GM20000 (cell line): ENCODE results near the gene CAVIN2.

Experiments used
- DNase-seq: peaks from one replicate; pipeline ENCODE4 v3.0.0; 2012; ENCODE audit warnings: low spot score
- TF ChIP-seq, protein P1 (sequence below): IDR thresholded peaks from 2 replicates; pipeline ENCODE4 v1.5.1; 2012; ENCODE audit warnings: mild to moderate bottlenecking, control low read depth; ENCODE audit errors: extremely low read depth, missing control alignments

Gene CAVIN2

DNA sequence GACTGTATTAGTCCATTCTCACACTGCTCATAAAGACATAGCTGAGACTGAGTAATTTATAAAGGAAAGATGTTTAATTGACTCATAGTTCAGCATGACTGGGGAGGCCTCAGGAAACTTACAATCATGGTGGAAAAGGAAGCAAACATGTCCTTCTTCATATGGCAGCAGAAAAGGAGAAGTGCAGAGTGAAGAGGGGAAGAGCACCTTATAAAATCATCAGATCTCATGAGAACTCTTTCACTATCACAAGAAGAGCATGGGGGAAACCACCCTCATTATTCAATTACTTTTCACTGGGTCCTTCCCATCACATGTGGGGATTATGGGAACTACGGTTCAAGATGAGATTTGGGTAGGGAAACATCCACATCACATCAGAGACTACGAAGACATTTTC lies 43.0 kb upstream of the CAVIN2 start:
- DNase-seq = no peak
- TF ChIP-seq, protein P1, sequence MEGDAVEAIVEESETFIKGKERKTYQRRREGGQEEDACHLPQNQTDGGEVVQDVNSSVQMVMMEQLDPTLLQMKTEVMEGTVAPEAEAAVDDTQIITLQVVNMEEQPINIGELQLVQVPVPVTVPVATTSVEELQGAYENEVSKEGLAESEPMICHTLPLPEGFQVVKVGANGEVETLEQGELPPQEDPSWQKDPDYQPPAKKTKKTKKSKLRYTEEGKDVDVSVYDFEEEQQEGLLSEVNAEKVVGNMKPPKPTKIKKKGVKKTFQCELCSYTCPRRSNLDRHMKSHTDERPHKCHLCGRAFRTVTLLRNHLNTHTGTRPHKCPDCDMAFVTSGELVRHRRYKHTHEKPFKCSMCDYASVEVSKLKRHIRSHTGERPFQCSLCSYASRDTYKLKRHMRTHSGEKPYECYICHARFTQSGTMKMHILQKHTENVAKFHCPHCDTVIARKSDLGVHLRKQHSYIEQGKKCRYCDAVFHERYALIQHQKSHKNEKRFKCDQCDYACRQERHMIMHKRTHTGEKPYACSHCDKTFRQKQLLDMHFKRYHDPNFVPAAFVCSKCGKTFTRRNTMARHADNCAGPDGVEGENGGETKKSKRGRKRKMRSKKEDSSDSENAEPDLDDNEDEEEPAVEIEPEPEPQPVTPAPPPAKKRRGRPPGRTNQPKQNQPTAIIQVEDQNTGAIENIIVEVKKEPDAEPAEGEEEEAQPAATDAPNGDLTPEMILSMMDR = no peak

DNA sequence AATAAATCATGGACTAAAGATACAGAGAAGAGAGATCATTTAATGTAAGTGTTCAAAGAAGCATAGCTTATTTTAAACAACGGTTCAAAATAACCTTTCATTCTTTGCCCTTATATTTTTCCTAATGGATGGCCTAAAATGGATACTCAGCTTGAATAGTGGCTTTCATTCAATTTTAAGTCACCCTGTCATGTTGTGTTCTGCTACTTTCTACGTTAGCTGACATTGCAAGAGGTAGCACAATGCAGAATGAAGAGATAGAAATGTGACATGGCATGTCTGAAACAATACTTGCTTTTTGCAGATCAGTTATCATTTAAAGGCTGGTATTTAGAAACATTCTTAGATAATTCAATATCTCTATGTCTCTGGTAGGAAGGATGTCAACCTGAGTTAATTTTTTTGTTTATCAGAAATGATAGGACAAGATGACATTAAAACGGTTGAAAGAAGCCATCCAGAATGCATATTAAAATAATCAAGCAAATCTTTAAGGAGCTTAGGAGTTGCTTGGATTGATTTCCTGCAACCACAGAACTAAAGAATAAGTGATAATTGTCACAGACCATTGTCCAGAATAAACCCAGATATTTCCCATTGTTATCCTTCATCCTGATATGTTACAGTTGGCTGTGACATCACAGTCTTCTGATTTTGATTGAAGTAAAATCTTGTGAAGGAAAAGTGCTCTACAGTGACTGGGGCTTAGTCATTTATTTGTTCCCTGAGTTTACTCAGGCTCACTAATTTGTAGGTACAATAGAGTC lies 41.7 kb upstream of the CAVIN2 start:
- TF ChIP-seq, protein P1 = no peak
- no peak for DNase-seq

DNA sequence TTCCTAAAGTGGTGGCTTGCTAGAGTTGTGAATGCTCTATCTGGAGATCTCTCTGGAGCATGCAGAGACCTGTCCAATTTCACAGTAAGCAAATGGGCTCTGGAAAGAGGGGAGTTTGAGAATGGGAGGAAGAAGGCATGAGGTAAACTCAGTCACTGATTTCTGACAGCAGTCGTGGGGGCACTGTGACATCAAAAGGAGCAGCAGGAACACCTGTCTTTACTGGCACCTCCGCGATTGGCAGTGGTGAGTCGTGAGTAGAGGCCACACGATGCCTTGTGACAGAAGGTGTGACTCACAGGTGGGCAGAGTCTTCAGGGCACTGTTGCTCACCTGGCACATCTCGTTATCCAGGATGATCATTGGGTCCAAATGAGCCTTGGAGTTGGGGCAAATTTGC lies 38.8 kb upstream of the CAVIN2 start:
- no peak for DNase-seq
- TF ChIP-seq, protein P1 = no peak

DNA sequence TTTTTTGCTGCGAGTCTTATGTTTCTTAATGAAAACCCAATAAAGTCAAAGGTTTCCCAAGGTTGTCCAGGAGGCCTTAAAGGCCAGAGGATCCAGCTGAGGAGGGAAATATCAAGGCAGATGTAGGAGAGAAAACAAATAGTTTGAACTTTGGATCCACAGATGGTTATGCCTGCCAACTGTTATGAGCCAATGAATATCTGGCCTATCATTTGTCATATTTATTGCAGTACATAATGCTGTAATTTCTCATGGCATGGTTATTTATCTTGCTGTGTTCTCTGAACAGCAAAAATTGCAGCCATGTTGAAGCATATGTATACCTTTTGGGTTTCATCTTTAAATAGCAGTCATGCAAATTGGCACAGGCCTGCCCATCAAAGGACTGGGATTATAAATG lies 38.2 kb upstream of the CAVIN2 start:
- TF ChIP-seq, protein P1 = no peak

DNA sequence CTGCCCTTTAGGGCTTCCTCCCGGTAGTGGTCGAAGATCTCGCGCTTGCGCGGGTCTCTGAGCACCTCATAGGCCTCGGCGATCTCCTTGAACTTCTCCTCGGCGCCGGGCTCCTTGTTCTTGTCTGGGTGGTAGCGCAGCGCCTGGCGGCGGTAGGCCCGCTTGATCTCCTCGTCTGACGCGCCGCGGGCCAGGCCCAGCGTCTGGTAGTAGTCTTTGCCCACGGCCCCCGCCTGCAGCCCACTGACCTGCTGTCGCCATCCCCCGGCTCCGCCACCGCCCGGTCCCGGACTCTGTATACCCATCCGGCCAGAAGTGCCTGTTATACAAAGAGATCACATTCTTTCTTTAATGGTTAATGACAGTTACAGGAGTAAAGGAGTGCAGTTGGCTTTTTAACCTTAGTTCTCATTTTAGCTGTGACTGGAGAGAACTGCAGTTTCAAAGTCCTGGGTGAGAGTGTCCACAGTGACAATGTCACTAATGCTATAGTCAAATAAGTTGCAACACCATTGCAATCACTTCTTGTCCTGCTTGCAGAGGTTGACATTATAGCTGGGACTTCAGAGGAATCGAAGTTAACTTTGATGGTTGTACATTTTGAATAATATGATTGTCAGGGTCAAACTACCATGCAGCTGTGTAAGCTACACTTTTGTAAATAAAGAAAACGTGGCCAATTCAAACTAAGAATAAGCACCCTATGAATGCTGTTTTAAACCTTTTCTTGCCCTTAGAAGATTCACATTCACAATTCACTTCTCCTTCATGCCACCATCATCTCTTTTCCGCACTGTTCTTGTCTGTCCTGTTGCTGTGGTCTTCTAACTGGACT lies 35.3 kb upstream of the CAVIN2 start:
- TF ChIP-seq, protein P1 = no peak
- DNase-seq = no peak

More for the DNA sequence above, 38.2 kb upstream of the CAVIN2 start:
- no peak for DNase-seq

DNA sequence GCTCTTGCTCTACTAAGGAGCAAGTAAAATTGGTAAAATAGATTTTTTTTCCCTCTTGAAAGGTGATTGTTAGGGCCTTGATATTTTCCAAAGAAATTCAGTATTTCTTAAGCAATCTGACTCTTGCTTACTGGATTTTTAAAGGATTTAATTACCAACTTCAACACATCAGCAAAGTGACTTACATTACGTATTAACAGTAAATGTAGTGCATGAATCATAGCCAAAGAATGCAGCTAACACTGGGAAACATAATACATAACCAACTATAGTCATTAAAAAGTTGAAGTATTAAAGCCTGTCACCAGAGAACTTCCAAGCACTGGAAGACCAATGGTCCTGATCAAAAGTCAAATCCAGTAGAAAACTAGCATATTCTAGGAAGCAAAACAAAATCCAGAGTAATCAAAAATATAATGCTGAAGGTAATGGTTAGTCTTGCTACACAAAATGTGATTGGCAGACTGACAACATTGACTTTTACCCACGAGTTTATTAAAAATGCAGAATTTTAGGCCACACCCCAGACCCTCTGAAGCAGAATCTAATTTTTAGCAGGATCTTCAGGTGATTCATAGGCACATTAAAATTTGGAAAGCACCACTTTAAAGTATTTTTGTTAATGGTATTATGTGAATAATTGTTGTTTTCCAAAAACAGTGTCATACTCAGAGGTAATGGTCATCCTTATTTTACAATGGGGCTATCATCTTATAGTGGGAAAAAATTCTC lies 31.8 kb upstream of the CAVIN2 start:
- TF ChIP-seq, protein P1 = no peak
- no peak for DNase-seq

DNA sequence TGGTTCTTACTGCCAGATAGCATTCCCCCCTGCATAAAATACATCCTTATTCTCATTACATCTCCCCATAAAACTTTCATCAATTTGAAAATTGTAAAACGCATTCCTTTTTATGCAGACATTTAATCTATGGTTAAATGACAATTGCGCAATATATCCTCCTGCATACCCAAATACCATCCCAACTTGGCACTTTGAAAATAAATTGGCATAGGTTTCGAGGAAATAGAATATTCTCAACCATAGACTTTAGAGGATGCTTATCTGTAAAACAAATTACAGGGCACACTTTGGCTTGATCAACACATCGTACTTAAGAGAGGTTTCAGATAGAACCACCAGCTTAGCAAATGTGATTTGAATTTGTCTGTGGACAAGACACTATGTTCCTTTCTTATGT lies 31.0 kb upstream of the CAVIN2 start:
- TF ChIP-seq, protein P1 = no peak
- no peak for DNase-seq
